HepG2 (cell line): ENCODE data around the gene ONECUT2. TPM values are rescaled to one million over a fixed set of nuclear protein-coding genes. Genes with fewer than 3 reads are reported as not detected.

ENCODE experiments used
- CBX2 ChIP-seq, 2 experiments: fragments of 200-600 bp in 1 of 2; sonication (generic); formaldehyde crosslinking in 1 of 2; IDR thresholded peaks; 2 replicates each; pipeline versions ENCODE4 v1.7.0 to v1.8.1; 2018 to 2022; ENCODE audit warnings: low read depth in 2 of 2, low read length in 1 of 2, mild to moderate bottlenecking in 1 of 2, missing genetic modification reagents in 1 of 2
- GABPB1 ChIP-seq: IDR thresholded peaks from 2 replicates; pipeline ENCODE4 v1.6.1; 2016; ENCODE audit warnings: mild to moderate bottlenecking, missing genetic modification reagents, moderate library complexity, missing compliant biosample characterization
- MBNL3 ChIP-seq: fragments of 250-450 bp; sonication (Bioruptor Pico); conservative IDR thresholded peaks from 2 replicates; pipeline ENCODE4 v1.8.0; 2022; ENCODE audit warnings: mild to moderate bottlenecking, inconsistent platforms
- NBN ChIP-seq: fragments of 450-650 bp; conservative IDR thresholded peaks from 2 replicates; pipeline ENCODE4 v1.6.1; 2017
- PCBP2 ChIP-seq: fragments of 200-400 bp; formaldehyde crosslinking; optimal IDR thresholded peaks from 2 replicates; pipeline ENCODE3; 2018; ENCODE audit warnings: low read length, low read depth; ENCODE audit not compliant: poor library complexity, severe bottlenecking
- SIX1 ChIP-seq: sonication (generic); formaldehyde crosslinking; IDR thresholded peaks from 2 replicates; pipeline ENCODE4 v1.4.0; 2020; ENCODE audit warnings: missing genetic modification reagents, borderline replicate concordance
- SOX5 ChIP-seq: IDR thresholded peaks from 2 replicates; pipeline ENCODE4 v1.6.1; 2016; ENCODE audit warnings: borderline replicate concordance
- XRCC5 ChIP-seq: fragments of 200-400 bp; formaldehyde crosslinking; optimal IDR thresholded peaks from 2 replicates; pipeline ENCODE3; 2017; ENCODE audit warnings: mild to moderate bottlenecking, low read length
- ZC3H4 ChIP-seq: sonication (generic); formaldehyde crosslinking; IDR thresholded peaks from 2 replicates; pipeline ENCODE4 v1.4.0; 2020; ENCODE audit warnings: missing genetic modification reagents, borderline replicate concordance
- ZFX ChIP-seq: sonication (generic); formaldehyde crosslinking; IDR thresholded peaks from 2 replicates; pipeline ENCODE4 v1.4.0; 2020; ENCODE audit warnings: mild to moderate bottlenecking, low read depth, missing genetic modification reagents, moderate library complexity
- ZNF121 ChIP-seq: sonication (generic); formaldehyde crosslinking; IDR thresholded peaks from 2 replicates; pipeline ENCODE4 v1.5.0; 2020; ENCODE audit warnings: mild to moderate bottlenecking, missing genetic modification reagents
- ZNF317 ChIP-seq: sonication (generic); formaldehyde crosslinking; IDR thresholded peaks from 2 replicates; pipeline ENCODE4 v1.5.0; 2020; ENCODE audit warnings: mild to moderate bottlenecking, missing genetic modification reagents
- ZNF550 ChIP-seq: sonication (generic); formaldehyde crosslinking; IDR thresholded peaks from 2 replicates; pipeline ENCODE4 v1.4.0; 2020; ENCODE audit warnings: mild to moderate bottlenecking, missing genetic modification reagents, borderline replicate concordance
- ZNF598 ChIP-seq: sonication (generic); formaldehyde crosslinking; IDR thresholded peaks from 2 replicates; pipeline ENCODE4 v1.5.1; 2020; ENCODE audit warnings: mild to moderate bottlenecking, missing genetic modification reagents, borderline replicate concordance
- ZNF629 ChIP-seq: sonication (generic); formaldehyde crosslinking; conservative IDR thresholded peaks from 2 replicates; pipeline ENCODE4 v1.5.0; 2020; ENCODE audit warnings: missing genetic modification reagents
- ZNF761 ChIP-seq: sonication (generic); formaldehyde crosslinking; conservative IDR thresholded peaks from 2 replicates; pipeline ENCODE4 v1.4.0; 2020; ENCODE audit warnings: mild to moderate bottlenecking, missing genetic modification reagents
- polyA plus RNA-seq, 8 experiments: library from polyadenylated mRNA; depleted of rRNA in 3 of 8; stranded (reverse) in 7 of 8; unstranded in 1 of 8; fragments of >200 nt; fragmentation: Illumina TruSeq in 4 of 8; extraction: Trizol in 4 of 8; gene quantifications; 2 replicates each; pipeline versions ENCODE4 v1.2.1 to v1.2.3, GENCODE V29; 2011 to 2016; ENCODE audit warnings: low read depth in 4 of 8, missing spikeins in 1 of 8, mixed read lengths in 1 of 8; ENCODE audit not compliant: insufficient read depth in 1 of 8
- total RNA-seq, 5 experiments: library from RNA; depleted of rRNA; stranded (reverse); fragments of >200 nt; fragmentation: Illumina TruSeq; extraction: Trizol; gene quantifications; 2 replicates each; pipeline ENCODE4 v1.2.3, GENCODE V29; 2016; ENCODE audit warnings: low read depth in 1 of 5
- TF ChIP-seq, protein P1 (sequence below): sonication (generic); formaldehyde crosslinking; IDR thresholded peaks from 2 replicates; pipeline ENCODE4 v1.4.0; 2020; ENCODE audit warnings: missing genetic modification reagents
- TF ChIP-seq, protein P2 (sequence below): sonication (generic); formaldehyde crosslinking; conservative IDR thresholded peaks from 2 replicates; pipeline ENCODE4 v1.4.0; 2020; ENCODE audit warnings: mild to moderate bottlenecking, missing genetic modification reagents, moderate library complexity
- TF ChIP-seq, protein P3 (sequence below): IDR thresholded peaks from 2 replicates; pipeline ENCODE4 v1.6.1; 2016; ENCODE audit warnings: mild to moderate bottlenecking, missing biosample characterization, missing genetic modification reagents

The ONECUT2 gene
- total and polyA plus RNA-seq, 2 of the 13 experiments (the other 11 are each of a cell fraction or from before 2014, with no cell fraction given), result 3.0 to 3.2 TPM

DNA sequence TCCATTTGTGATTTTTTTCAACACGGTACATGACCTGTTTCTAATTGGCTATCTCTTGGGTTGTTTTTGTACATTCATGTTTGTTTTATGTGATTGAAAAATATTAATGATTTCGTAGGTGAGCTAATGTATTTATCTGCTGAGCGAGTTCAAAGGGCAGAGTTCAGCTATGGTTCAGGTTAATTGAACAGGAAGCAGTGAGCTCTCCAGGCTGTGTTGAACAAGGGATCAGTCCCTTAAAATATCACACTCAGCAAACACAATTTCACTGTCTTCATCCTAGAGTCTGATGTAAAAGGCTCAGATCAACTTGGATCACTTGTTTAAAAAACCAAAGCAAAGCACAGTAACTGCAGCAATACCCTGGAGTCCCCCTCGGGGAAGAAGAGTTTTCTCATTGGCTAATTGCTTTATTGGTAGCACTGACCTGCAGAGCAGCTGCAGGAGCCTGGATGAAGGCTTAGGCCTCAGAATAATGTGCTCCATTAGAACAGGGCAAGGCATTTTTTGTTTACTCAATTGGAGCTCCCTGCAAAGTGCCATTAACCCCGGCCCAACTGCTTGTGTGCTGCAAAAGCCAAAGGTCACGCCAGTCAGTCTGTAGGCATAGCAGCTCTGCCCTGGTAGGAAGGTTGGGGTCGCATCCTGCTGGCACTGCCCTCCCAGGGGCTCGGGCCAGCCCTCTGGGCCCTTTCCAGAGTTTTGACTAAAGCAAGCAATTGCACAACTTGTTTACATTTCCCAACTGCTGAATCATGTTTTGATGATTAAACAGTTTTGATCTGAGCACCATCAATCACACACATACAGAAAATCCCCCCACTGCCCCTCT, 10.5 kb downstream of the ONECUT2 start (continued):
- TF ChIP-seq, protein P1, sequence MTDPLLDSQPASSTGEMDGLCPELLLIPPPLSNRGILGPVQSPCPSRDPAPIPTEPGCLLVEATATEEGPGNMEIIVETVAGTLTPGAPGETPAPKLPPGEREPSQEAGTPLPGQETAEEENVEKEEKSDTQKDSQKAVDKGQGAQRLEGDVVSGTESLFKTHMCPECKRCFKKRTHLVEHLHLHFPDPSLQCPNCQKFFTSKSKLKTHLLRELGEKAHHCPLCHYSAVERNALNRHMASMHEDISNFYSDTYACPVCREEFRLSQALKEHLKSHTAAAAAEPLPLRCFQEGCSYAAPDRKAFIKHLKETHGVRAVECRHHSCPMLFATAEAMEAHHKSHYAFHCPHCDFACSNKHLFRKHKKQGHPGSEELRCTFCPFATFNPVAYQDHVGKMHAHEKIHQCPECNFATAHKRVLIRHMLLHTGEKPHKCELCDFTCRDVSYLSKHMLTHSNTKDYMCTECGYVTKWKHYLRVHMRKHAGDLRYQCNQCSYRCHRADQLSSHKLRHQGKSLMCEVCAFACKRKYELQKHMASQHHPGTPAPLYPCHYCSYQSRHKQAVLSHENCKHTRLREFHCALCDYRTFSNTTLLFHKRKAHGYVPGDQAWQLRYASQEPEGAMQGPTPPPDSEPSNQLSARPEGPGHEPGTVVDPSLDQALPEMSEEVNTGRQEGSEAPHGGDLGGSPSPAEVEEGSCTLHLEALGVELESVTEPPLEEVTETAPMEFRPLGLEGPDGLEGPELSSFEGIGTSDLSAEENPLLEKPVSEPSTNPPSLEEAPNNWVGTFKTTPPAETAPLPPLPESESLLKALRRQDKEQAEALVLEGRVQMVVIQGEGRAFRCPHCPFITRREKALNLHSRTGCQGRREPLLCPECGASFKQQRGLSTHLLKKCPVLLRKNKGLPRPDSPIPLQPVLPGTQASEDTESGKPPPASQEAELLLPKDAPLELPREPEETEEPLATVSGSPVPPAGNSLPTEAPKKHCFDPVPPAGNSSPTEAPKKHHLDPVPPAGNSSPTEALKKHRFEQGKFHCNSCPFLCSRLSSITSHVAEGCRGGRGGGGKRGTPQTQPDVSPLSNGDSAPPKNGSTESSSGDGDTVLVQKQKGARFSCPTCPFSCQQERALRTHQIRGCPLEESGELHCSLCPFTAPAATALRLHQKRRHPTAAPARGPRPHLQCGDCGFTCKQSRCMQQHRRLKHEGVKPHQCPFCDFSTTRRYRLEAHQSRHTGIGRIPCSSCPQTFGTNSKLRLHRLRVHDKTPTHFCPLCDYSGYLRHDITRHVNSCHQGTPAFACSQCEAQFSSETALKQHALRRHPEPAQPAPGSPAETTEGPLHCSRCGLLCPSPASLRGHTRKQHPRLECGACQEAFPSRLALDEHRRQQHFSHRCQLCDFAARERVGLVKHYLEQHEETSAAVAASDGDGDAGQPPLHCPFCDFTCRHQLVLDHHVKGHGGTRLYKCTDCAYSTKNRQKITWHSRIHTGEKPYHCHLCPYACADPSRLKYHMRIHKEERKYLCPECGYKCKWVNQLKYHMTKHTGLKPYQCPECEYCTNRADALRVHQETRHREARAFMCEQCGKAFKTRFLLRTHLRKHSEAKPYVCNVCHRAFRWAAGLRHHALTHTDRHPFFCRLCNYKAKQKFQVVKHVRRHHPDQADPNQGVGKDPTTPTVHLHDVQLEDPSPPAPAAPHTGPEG (CRISPR knock-in tag), result no peak; the same call in 1 of the 2 replicates
- peak; percentile 33; the same call in 1 of the 2 replicates for TF ChIP-seq ZFX (CRISPR knock-in tag)
- no peak; the same call in 1 of the 2 replicates for TF ChIP-seq ZNF317 (CRISPR knock-in tag)
- TF ChIP-seq CBX2 (IDR thresholded peaks at IDR 0.05; ENCODE audit: low read depth, low read length), result no peak
- TF ChIP-seq CBX2 (CRISPR knock-in tag; IDR thresholded peaks at IDR 0.05; ENCODE audit: low read depth), result no peak
- no peak for TF ChIP-seq ZNF761 (CRISPR knock-in tag)
- TF ChIP-seq MBNL3 (CRISPR knock-in tag), result no peak
- TF ChIP-seq SOX5, result peak; percentile 18; the same call in 1 of the 2 replicates
- TF ChIP-seq, protein P2, sequence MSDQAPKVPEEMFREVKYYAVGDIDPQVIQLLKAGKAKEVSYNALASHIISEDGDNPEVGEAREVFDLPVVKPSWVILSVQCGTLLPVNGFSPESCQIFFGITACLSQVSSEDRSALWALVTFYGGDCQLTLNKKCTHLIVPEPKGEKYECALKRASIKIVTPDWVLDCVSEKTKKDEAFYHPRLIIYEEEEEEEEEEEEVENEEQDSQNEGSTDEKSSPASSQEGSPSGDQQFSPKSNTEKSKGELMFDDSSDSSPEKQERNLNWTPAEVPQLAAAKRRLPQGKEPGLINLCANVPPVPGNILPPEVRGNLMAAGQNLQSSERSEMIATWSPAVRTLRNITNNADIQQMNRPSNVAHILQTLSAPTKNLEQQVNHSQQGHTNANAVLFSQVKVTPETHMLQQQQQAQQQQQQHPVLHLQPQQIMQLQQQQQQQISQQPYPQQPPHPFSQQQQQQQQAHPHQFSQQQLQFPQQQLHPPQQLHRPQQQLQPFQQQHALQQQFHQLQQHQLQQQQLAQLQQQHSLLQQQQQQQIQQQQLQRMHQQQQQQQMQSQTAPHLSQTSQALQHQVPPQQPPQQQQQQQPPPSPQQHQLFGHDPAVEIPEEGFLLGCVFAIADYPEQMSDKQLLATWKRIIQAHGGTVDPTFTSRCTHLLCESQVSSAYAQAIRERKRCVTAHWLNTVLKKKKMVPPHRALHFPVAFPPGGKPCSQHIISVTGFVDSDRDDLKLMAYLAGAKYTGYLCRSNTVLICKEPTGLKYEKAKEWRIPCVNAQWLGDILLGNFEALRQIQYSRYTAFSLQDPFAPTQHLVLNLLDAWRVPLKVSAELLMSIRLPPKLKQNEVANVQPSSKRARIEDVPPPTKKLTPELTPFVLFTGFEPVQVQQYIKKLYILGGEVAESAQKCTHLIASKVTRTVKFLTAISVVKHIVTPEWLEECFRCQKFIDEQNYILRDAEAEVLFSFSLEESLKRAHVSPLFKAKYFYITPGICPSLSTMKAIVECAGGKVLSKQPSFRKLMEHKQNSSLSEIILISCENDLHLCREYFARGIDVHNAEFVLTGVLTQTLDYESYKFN (CRISPR knock-in tag), result peak; percentile 74
- TF ChIP-seq ZNF121, result peak; percentile 26; the same call in 1 of the 2 replicates
- TF ChIP-seq ZNF550, result no peak
- no peak for TF ChIP-seq ZNF629 (CRISPR knock-in tag)
- no peak for TF ChIP-seq PCBP2
- TF ChIP-seq GABPB1 (CRISPR knock-in tag), result peak; percentile 27; the same call in 1 of the 2 replicates
- TF ChIP-seq ZNF598, result 0 out of 2 replicates have a peak, but pooled peaks have one; percentile 69
- TF ChIP-seq NBN, result no peak
- TF ChIP-seq ZC3H4 (CRISPR knock-in tag), result no peak
- TF ChIP-seq XRCC5, result no peak
- 0 out of 2 replicates have a peak, but pooled peaks have one; percentile 19 for TF ChIP-seq SIX1 (CRISPR knock-in tag)
- TF ChIP-seq, protein P3, sequence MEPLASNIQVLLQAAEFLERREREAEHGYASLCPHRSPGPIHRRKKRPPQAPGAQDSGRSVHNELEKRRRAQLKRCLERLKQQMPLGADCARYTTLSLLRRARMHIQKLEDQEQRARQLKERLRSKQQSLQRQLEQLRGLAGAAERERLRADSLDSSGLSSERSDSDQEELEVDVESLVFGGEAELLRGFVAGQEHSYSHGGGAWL (CRISPR knock-in tag), result no peak
